Endothelial cell of umbilical vein (primary cell): ENCODE measurements around the gene XRN1. TPM values are rescaled to one million over a fixed set of nuclear protein-coding genes. Genes with fewer than 3 reads are reported as not detected.
"Not testable (repeated sequence)": the region's sequence is repeated elsewhere in the genome, so short reads cannot be mapped to it uniquely, and the experiment has no call there.

ENCODE experiments used
- BruUV-seq: library from RNA; stranded (reverse); fragments of 400-500 nt; replicated peaks from 2 replicates; lab custom pipeline; 2021; lab: Mats Ljungman, UMichigan
- CTCF ChIA-PET: fragments of 300-600, 350-600 bp; sonication (Branson Sonifier 250); formaldehyde crosslinking; loops from one replicate; lab custom pipeline; 2021; ENCODE audit warnings: antibody characterized with exemption, inconsistent platforms; lab: Charles Lee
- POLR2A ChIA-PET: fragments of 300-600, 350-600 bp; sonication (Branson Sonifier 250); formaldehyde crosslinking; loops from one replicate; lab custom pipeline; 2021; ENCODE audit warnings: antibody characterized with exemption, inconsistent platforms; lab: Charles Lee
- DNase-seq: peaks from one replicate; pipeline ENCODE4 v3.0.0-alpha.2; 2011; ENCODE audit warnings: low read depth, low spot score
- FAIRE-seq: peaks from 2 replicates; lab custom pipeline; 2011; peaks lifted over from hg19 to GRCh38; lab: Jason Lieb, UNC
- H2AFZ ChIP-seq: 2 replicates; pipeline ENCODE4 v1.6.0; 2012; ENCODE audit warnings: low read depth, low read length, control low read depth, inconsistent platforms
- H3K27ac ChIP-seq: 2 replicates; pipeline ENCODE4 v1.5.1; 2011; ENCODE audit warnings: low read depth, mild to moderate bottlenecking, control low read depth, low read length, moderate library complexity; ENCODE audit not compliant: insufficient read depth
- H3K27me3 ChIP-seq, 2 experiments: 2 replicates each; pipeline versions ENCODE4 v1.6.0 to v1.6.1; 2011; ENCODE audit warnings: low read length in 2 of 2, mixed read lengths in 1 of 2; ENCODE audit not compliant: control insufficient read depth in 2 of 2, insufficient read depth in 2 of 2
- H3K36me3 ChIP-seq, 2 experiments: 2 replicates in 1 of 2; 3 replicates in 1 of 2; pipeline ENCODE4 v1.5.1; 2011; ENCODE audit warnings: low read length in 2 of 2, mild to moderate bottlenecking in 1 of 2, moderate library complexity in 1 of 2; ENCODE audit not compliant: control insufficient read depth in 2 of 2, insufficient read depth in 2 of 2; ENCODE audit errors: extremely low read depth in 1 of 2
- H3K4me1 ChIP-seq: 3 replicates; pipeline ENCODE4 v1.5.1; 2011; ENCODE audit warnings: mild to moderate bottlenecking, low read length; ENCODE audit not compliant: control insufficient read depth, insufficient read depth; ENCODE audit errors: extremely low read depth
- H3K4me2 ChIP-seq: 2 replicates; pipeline ENCODE4 v1.6.1; 2011; ENCODE audit warnings: low read length, control low read depth, mixed read lengths; ENCODE audit not compliant: insufficient read depth
- H3K4me3 ChIP-seq, 3 experiments: fragments of 200-600 bp in 1 of 3; sonication (generic), shearing (Covaris generic) in 1 of 3; replicated peaks in 1 of 3; 2 replicates each; pipeline ENCODE4 v1.5.1; 2011 to 2016; ENCODE audit warnings: control low read depth in 3 of 3, low read length in 3 of 3, mild to moderate bottlenecking in 2 of 3, inconsistent platforms in 1 of 3, low read depth in 1 of 3, moderate library complexity in 1 of 3; ENCODE audit not compliant: insufficient read depth in 1 of 3
- H3K79me2 ChIP-seq: 2 replicates; pipeline ENCODE4 v1.6.0; 2012; ENCODE audit warnings: low read length, inconsistent platforms; ENCODE audit not compliant: control insufficient read depth, insufficient read depth
- H3K9ac ChIP-seq: replicated peaks from 2 replicates; pipeline ENCODE3; 2011; ENCODE audit warnings: low read length, control low read depth; ENCODE audit not compliant: insufficient read depth; ENCODE audit errors: extremely low read depth
- H3K9me1 ChIP-seq: replicated peaks from 3 replicates; pipeline ENCODE4 v1.6.0; 2011; ENCODE audit warnings: mild to moderate bottlenecking, low read length; ENCODE audit not compliant: control insufficient read depth, insufficient read depth; ENCODE audit errors: extremely low read depth
- H3K9me3 ChIP-seq: replicated peaks from 2 replicates; pipeline ENCODE4 v1.5.1; 2012; ENCODE audit warnings: low read length, inconsistent platforms; ENCODE audit not compliant: control insufficient read depth, insufficient read depth
- H4K20me1 ChIP-seq: replicated peaks from 2 replicates; pipeline ENCODE3; 2011; ENCODE audit warnings: mild to moderate bottlenecking, low read length; ENCODE audit not compliant: control insufficient read depth, insufficient read depth; ENCODE audit errors: extremely low read depth
- EZH2 ChIP-seq: IDR thresholded peaks from 2 replicates; pipeline ENCODE4 v1.6.1; 2012; ENCODE audit warnings: borderline replicate concordance, low read depth, mild to moderate bottlenecking, moderate library complexity, low read length, inconsistent platforms; ENCODE audit not compliant: severe bottlenecking
- FOS ChIP-seq: IDR thresholded peaks from 2 replicates; pipeline ENCODE4 v1.6.1; 2011; ENCODE audit warnings: mild to moderate bottlenecking, low read length, moderate library complexity, borderline replicate concordance; ENCODE audit not compliant: insufficient read depth
- GATA2 ChIP-seq: IDR thresholded peaks from 2 replicates; pipeline ENCODE4 v1.7.0; 2011; ENCODE audit warnings: low read depth, mild to moderate bottlenecking, moderate library complexity, mixed read lengths, low read length; ENCODE audit not compliant: insufficient read length, insufficient read depth
- JUN ChIP-seq: IDR thresholded peaks from 2 replicates; pipeline ENCODE4 v1.6.1; 2011; ENCODE audit warnings: borderline replicate concordance, low read depth; ENCODE audit not compliant: insufficient read length, insufficient read depth
- MYC ChIP-seq: IDR thresholded peaks from one replicate; pipeline ENCODE4 v1.6.1; 2011; ENCODE audit warnings: mild to moderate bottlenecking, low read depth, low read length
- POLR2A ChIP-seq: IDR thresholded peaks from 2 replicates; pipeline ENCODE4 v1.6.1; 2012; ENCODE audit warnings: low read depth, mild to moderate bottlenecking, control low read depth, low read length
- POLR2AphosphoS5 ChIP-seq: IDR thresholded peaks from 2 replicates; pipeline ENCODE4 v1.6.1; 2012; ENCODE audit warnings: low read depth, mild to moderate bottlenecking, control low read depth, low read length, moderate library complexity; ENCODE audit not compliant: insufficient read depth
- dilution Hi-C: fragments of 300-500 bp; cut with MboI; formaldehyde crosslinking; loops from one replicate; pipeline ENCODE4 v1.15.0; 2019; ENCODE audit warnings: low sequenced_read_pairs; ENCODE audit not compliant: extremely low pct_ligation_motif_present
- intact Hi-C: fragments of 100-400 bp; cut with micrococcal nuclease; formaldehyde crosslinking; loops from one replicate; pipeline ENCODE4 v1.10.0; 2022
- polyA plus RNA-seq, 4 experiments: library from polyadenylated mRNA; depleted of rRNA in 3 of 4; stranded (reverse) in 3 of 4; unstranded in 1 of 4; fragments of >200 nt; gene quantifications; 2 replicates each; pipeline versions ENCODE4 v1.2.1 to v1.2.3, GENCODE V29; 2011 to 2012; ENCODE audit warnings: missing spikeins in 1 of 4
- total RNA-seq: library from RNA; stranded (reverse); gene quantifications from 2 replicates; pipeline ENCODE4 v1.2.3, GENCODE V29; 2021
- TF ChIP-seq, protein P1 (sequence below): IDR thresholded peaks from 2 replicates; pipeline ENCODE4 v1.6.1; 2011; ENCODE audit not compliant: insufficient read depth, insufficient read length
- TF ChIP-seq, protein P2 (sequence below), 2 donors: IDR thresholded peaks; 1 replicate in 1 of 2; 2 replicates in 1 of 2; pipeline ENCODE4 v1.5.1; 2011; ENCODE audit warnings: low read length in 2 of 2, mild to moderate bottlenecking in 2 of 2, moderate library complexity in 2 of 2, control low read depth in 1 of 2, inconsistent platforms in 1 of 2, low read depth in 1 of 2; ENCODE audit not compliant: insufficient read depth in 1 of 2; ENCODE audit errors: extremely low read depth in 1 of 2

XRN1 gene
- total and polyA plus RNA-seq, 2 donors (not counting 3 experiments of a cell fraction or from before 2014, with no cell fraction given), result 4.4 to 40.0 TPM

- TF ChIP-seq FOS, result no peak
- TF ChIP-seq GATA2, result no peak
- TF ChIP-seq MYC, result no peak
- TF ChIP-seq, protein P1, sequence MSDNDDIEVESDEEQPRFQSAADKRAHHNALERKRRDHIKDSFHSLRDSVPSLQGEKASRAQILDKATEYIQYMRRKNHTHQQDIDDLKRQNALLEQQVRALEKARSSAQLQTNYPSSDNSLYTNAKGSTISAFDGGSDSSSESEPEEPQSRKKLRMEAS, result no peak
- TF ChIP-seq JUN, result no peak
- no peak for TF ChIP-seq POLR2AphosphoS5
- TF ChIP-seq, protein P2, sequence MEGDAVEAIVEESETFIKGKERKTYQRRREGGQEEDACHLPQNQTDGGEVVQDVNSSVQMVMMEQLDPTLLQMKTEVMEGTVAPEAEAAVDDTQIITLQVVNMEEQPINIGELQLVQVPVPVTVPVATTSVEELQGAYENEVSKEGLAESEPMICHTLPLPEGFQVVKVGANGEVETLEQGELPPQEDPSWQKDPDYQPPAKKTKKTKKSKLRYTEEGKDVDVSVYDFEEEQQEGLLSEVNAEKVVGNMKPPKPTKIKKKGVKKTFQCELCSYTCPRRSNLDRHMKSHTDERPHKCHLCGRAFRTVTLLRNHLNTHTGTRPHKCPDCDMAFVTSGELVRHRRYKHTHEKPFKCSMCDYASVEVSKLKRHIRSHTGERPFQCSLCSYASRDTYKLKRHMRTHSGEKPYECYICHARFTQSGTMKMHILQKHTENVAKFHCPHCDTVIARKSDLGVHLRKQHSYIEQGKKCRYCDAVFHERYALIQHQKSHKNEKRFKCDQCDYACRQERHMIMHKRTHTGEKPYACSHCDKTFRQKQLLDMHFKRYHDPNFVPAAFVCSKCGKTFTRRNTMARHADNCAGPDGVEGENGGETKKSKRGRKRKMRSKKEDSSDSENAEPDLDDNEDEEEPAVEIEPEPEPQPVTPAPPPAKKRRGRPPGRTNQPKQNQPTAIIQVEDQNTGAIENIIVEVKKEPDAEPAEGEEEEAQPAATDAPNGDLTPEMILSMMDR (IDR thresholded peaks at IDR 0.05; ENCODE audit: extremely low read depth in 1 of 2, insufficient read depth in 1 of 2, low read depth in 1 of 2, low read length in 2 of 2), result no peak
- no peak for TF ChIP-seq POLR2A
- TF ChIP-seq EZH2, result no peak
- ChIA-PET POLR2A (no interaction called here), CTCF (interaction anchor here (0.8 to 1.2 kb wide), 6 partner anchors 8 to 92 kb away, joined by 3 read pairs; no protein-coding TSS in a partner anchor)
- Histone ChIP-seq H3K9ac (no peak overlapping the region), H4K20me1 (no peaks in the 10 kb centered on the region), H3K27me3 (no peaks in the 10 kb centered on the region), H3K4me2 (no peak overlapping the region), H3K79me2 (no peaks in the 10 kb centered on the region), H3K9me3 (no peaks in the 10 kb centered on the region), H3K36me3 (no peaks in the 10 kb centered on the region), H2AFZ (no peak overlapping the region), H3K27ac (no peak overlapping the region), H3K4me1 (no peaks in the 10 kb centered on the region), H3K9me1 (no peaks in the 10 kb centered on the region), H3K4me3 (no peak overlapping the region)
- no TSS peak for BruUV-seq
- intact Hi-C loops, result no loop called here
- dilution Hi-C loops, result no loop called here
- no peak for FAIRE-seq
- no peak for DNase-seq
Measured at GRCh38 chr3:142318331-142318730, 129.5 kb downstream of the XRN1 start.

DNA sequence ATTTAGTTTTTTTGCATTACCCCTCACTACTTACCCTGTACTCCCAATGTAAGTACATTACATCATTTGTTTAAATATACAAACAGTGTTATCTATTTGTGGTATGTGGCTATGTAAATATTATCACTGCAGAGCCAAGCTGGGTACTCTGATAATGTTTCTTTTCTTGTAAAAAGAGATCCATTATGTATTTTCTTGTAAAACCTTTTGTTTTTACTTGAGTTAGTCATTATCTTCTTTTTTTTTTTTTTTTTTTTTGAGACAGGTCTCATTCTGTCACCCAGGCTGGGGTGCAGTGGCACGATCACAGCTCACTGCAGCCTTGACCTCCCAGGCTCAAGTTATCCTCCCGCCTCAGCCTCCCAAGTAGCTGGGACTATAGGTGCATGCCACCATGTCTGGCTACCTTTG lies 131.9 kb downstream of the XRN1 start:
- DNase-seq, H3K9ac ChIP-seq, H2AFZ ChIP-seq, H3K27ac ChIP-seq, H3K4me3 ChIP-seq, H4K20me1 ChIP-seq, FAIRE-seq, H3K4me1 ChIP-seq, H3K27me3 ChIP-seq, BruUV-seq, intact Hi-C loops, H3K36me3 ChIP-seq, H3K9me1 ChIP-seq, dilution Hi-C loops, H3K79me2 ChIP-seq, H3K4me2 ChIP-seq, H3K9me3 ChIP-seq: not testable (repeated sequence)
- CTCF ChIA-PET, result interaction anchor here (1.0 kb wide), 2 partner anchors 8 to 9 kb away, joined by 3 to 5 read pairs; no protein-coding TSS in a partner anchor
- POLR2A ChIA-PET, result interaction anchor here (0.6 kb wide), 1 partner anchor 733 kb away, joined by 4 read pairs; no protein-coding TSS in a partner anchor
